Stimulated activated naive CD8-positive, alpha-beta T cell treated with anti-CD3 and anti-CD28 coated beads, Interleukin-15, Interleukin-2, amounts not matched to agents 100 U/mL and 50 U/mL, for 24 hours (primary cell): Measurements from ENCODE around the gene CSNK1G2.

Experiments used
- ATAC-seq: fragments of 150-1000 bp; cut with Tn5 transposase; one replicate; pipeline ENCODE4 v1.10.0; 2021
- DNase-seq: peaks from one replicate; pipeline ENCODE4 v3.0.0; 2021

The CSNK1G2 gene

DNA sequence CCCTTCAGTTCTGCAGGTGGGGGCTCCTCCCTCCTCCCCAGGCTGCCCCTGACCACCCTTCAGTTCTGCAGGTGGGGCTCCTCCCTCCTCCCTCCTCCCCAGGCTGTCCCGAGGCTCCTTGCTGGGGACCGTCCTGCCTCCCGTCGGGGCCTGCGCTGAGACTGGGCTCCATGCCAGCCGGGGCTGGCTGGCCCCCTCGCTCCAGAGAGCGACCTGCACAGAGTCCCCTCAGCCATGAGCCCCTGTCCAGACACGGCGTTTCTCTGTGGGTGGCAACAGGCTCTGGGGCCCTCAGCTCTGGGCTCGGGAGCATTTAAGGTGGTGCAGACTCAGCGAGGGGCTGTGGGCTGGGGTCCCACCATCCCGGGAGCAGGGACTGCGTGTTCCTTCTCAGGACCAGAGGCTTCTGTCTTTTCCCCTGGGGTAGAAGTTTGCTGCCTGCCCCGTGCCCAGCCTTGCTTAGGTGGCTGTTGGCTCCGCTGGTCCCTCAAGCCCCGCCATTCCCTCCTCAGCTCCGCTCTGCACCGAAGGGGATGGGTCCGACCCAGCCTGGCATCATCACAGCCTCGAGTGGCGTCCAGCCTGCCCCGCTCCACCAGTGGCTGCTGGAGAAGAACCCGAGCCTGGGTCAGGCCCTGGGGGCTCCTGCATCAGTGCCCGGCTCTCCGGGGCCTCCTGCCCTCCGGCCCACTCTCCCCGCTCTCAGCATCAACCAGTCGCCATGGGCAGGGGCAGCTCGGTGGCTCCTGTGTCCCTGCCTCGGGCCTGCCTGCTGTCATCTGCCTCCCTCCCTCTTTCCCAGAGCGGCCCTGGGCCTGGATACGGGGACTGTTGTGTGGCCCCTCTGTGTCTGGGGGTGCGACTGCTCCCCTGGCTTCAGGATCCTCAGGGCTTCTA is 27.6 kb downstream of the CSNK1G2 start:
- ATAC-seq (no peak), DNase-seq (no peak)

DNA sequence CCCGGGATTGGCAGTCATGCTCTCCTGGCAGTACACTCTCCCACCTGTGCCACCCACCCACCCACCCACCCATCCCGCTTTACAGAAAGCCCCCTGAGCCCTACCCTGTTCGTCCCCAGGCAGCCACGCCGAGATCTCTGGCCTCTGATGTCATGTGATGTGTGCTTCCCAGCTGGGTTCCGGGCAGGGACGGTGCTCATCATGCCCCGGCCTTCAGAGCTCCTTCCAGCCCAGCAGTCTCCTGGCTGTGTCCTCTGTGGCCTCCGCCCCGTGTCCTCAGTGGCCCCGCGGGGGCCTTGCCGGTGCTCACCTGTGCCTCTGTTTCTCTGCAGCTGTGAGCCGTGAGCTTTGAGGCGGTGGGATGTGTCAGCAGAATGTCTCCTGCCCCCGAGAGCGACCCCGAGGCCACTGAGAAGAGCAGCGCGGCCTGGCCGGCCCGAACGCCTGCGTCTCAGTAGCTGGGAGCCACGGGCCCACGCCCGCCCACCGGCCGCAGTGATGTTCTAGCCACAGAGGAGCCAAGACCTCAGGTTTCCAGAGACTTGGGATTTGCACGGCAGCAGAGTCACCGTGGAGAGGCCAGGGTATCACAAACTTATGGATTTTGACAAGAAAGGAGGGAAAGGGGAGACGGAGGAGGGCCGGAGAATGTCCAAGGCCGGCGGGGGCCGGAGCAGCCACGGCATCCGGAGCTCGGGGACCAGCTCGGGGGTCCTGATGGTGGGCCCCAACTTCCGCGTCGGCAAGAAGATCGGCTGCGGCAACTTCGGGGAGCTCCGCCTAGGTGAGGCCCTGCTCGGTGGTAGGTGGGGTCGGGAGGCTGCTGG is 28.4 kb downstream of the CSNK1G2 start:
- DNase-seq (no peak), ATAC-seq (no peak)

DNA sequence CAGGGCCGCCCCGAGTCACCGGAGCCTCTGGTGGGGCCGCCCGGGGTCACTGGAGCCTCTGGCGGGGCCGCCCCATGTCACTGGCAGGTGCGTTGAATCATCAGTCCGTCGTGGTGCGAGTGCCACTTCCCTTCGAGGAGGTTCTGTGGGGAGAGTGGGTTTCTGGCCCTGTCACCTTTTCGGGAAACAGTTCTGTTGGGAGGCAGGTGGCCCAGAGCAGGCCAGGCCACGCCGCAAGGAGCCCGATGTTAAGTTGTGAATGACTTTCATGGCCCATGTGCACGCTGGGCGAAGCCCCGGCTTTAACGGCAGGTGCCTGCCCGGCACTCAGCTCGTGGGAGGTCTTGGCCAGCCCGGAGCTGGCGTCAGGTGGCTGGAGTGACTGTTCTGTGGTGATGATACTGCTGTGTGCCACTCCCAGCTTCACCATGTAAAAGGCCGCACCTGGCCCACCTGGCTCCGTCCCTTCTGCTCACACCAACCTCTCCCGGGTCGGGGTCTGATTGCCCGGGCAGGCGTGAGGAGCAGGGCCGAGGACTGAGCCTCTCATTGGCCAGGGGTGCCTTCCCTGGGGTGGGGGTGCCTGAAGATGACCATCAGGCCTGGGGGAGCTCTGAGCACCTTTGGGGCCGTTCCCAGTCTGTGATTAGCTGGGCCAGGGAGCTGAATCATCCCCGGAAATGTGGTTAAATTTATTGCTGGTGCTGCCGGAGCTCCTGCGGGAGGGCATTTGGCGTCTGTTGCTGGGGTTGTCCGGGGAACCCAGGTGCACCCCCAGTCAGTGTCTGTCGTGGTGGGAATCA is 29.2 kb downstream of the CSNK1G2 start:
- ATAC-seq (no peak), DNase-seq (no peak)

DNA sequence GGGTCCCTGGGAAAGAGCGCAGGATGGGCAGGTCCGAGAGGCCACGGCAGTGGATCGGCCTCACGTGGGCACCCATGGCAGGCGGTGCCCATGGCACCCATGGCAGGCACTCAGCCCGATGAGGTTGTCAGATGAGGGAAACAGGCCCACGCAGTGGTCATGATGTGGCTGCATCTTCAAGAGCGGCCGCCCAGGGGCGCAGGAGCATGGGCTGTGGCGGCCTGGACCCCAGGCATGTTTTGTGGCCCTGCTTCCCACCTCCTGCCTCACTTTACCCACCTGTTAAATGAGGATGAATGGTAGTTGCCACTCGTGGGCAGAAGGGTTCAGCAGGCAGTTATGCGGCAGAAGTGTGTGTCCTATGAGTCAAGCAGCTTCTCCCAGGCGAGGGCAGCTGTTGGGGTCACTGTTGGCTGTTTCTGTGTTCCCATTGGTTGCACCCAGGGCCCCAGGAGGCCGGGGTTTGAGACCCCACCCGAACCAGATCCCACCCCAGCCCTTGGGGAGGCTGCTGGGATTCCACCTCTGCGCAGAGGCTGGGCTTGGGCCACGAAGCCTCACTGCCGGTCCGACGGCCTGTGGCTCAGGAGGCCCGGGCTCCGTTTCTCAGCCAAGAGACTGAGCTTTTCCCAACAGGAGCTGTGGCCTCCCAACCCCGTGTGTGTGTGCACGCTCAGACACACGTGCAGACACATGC is 30.0 kb downstream of the CSNK1G2 start:
- ATAC-seq, result no peak
- DNase-seq, result no peak

DNA sequence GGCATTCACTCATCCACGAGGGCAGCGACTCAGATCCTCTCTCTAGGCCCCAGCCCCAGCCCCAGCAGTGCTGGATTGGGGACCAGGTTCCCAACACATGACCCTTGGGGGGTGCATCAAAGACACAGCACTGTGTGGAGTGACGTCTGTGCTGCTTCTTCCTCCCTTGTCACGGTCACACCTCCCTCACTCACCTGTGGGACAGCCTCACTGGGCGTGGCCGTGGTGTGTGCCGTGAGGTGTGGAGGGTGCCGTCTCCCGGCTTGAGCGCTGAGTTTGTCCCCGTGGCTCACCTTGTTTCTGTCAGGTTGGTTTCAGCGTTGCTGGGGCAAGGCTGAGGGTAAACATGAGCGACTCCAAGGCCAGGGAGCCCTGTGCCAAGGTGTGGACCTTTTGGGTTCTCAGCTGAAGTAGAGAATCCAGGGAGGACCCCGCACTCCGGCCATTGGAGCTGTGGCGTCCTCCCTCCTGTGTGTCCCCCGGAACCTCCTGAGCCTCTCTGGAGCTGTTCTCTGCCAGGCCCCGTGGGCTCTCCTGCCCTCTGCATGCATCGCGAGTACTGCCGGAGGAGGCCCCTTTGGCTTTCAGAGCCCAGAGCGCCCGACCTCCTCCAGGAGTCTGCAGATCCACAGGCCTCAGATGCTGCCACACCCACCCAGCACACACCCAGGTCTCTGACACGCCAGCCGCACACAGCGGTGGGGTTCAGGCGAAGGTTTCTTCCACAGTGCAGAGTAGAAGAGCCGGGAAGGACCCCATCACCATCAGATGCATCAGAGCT is 33.6 kb downstream of the CSNK1G2 start:
- no peak for ATAC-seq

DNA sequence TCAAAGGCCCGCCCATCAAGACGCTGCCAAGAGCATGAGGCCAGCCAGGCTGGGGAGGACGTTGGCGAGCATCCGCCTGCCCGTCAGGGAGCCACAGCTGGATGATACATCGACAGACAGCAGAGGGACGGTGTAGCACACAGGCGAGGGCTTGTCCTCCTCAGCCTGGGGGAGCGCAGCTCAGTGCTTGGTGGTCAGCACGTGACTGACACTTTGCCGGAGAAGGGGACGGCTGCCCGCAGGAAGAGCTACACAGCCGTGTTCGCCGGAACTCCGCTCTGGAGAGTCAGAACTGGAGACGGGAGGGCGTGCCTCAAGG is 34.1 kb downstream of the CSNK1G2 start:
- no peak for ATAC-seq
- DNase-seq, result no peak

More for the DNA sequence above, 33.6 kb downstream of the CSNK1G2 start:
- DNase-seq, result no peak

DNA sequence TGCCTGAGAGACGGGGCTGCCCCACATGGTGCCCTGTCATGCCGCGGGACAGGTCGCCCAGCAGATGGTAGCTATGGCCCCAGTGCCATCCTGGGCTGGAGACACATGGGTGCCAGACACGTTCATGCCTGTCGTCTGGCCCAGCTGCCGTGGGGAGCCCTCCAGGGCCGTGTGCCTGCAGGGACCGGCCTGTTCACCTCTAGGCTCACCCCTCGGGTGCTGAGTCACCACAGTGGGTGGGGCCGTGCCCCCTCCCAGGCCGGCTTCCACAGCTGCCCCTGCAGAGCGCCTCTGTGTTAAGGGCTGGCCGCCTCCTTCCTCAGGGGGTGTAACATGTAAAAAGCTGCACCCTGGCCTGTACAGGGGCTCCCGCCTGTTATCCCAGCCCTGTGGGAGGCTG is 36.1 kb downstream of the CSNK1G2 start:
- DNase-seq (no peak), ATAC-seq (no peak)

DNA sequence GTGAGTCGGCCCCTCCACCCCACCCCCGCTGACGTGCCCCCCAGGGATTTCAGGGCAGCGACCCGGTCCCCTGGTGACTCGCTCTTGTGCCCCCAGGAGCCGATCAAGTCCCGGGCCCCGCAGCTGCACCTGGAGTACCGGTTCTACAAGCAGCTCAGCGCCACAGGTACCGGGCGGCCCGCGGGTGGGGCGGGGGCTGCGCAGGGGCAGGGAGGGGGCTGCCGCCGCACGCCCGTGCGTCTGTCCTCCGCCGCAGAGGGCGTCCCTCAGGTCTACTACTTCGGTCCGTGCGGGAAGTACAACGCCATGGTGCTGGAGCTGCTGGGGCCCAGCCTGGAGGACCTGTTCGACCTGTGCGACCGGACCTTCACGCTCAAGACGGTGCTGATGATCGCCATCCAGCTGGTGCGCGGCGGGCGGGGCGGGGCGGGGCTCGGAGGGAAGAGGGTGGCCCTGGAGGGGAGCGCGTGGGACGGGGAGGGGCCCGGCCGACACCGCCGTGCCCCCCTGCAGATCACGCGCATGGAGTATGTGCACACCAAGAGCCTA is 37.4 kb downstream of the CSNK1G2 start:
- ATAC-seq (no peak), DNase-seq (no peak)

DNA sequence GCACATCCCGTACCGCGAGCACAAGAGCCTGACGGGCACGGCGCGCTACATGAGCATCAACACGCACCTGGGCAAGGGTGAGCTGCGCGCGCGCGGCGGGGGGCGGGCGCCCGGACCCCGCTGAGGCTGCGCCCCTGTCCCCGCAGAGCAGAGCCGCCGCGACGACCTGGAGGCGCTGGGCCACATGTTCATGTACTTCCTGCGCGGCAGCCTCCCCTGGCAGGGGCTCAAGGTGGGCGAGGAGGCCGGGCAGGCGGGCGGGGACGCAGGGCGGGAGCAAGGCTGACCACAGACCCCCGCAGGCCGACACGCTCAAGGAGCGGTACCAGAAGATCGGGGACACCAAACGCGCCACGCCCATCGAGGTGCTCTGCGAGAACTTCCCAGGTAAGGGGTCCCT is 38.0 kb downstream of the CSNK1G2 start:
- ATAC-seq, result no peak
- no peak for DNase-seq

DNA sequence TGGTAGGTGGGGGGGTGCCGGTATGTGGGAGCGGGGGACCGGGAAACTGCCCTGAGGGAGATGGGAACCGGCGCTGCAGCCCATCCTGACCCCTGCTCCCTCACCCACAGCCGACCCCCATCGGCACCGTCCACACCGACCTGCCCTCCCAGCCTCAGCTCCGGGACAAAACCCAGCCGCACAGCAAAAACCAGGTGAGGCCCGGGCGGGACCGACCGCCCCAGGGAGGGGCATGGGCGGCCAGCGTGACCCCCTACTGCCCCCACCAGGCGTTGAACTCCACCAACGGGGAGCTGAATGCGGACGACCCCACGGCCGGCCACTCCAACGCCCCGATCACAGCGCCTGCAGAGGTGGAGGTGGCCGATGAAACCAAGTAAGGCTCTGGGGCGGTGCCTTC is 38.7 kb downstream of the CSNK1G2 start:
- no peak for DNase-seq
- no peak for ATAC-seq

DNA sequence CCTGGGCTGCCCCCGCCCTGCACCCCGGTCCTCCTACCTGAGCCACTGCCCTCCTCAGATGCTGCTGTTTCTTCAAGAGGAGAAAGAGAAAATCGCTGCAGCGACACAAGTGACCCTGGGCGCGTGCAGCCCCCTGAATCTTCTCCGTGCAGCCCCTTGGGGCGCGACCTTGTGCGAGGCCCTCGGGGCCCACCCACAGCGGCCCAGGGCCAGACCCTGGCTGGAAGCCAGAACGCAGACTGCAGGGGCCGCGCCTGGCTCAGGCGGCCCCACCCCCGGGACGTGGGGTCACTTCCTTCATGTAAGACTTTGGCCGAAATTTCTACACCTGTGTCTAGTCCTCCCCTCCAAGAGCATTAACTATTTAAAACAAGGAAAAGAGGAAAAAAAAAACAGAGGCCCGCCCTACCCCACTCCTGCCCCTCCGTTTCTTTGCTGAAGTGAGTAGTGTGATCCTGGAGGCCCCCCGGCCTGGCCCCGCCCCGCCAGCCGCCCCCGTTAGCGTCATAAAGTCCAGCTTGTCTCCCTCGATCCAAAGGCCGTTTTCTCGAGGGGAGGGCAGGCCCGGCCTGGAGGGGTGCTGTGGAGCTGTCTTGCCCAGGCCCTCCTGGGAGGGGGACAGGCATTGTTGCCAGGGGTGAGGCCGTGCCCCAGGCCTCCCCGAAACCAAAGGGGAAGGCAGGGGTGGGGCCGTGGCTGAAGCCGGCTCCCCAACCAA is 39.3 kb downstream of the CSNK1G2 start:
- DNase-seq (no peak), ATAC-seq (no peak)

DNA sequence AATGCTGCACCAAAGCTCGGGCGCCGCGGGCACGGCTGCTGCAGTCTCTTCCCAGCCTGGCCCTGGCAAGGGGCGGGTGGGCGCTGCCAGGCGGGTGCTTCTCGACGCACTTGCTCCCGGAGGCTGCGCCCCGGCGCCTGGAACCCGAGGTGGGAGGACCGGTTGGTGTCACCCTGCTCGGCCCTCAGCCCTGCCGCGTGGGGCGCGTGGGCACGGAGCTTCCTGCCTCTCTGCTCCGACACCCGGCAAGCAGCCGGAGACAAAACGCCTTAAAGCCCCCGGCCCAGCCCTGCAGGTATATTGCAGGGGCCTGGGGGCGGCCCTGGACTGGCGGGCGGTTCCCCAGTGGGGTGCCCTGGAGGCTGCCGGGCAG is 39.8 kb downstream of the CSNK1G2 start:
- no peak for ATAC-seq

DNA sequence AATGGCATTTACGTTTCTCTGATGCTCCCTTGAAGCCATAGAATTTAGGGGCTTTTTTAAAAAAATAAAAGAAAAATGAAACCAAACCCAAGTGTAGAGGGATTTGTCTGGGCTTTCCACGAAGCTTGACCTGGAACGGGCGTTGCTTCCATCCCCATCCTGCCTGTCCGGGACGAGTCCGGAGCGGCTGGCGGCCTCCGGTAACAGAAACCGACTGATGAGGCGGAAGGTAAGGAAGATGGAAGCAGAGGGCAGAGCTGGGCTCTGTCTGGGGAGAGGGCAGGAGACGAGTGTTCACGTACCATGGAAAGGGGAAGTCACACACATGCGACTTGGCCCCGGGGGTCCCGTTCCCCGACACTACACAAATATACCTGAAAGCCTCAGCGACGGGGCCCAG is 40.3 kb downstream of the CSNK1G2 start:
- DNase-seq (no peak), ATAC-seq (no peak)

More for the DNA sequence above, 39.8 kb downstream of the CSNK1G2 start:
- no peak for DNase-seq

DNA sequence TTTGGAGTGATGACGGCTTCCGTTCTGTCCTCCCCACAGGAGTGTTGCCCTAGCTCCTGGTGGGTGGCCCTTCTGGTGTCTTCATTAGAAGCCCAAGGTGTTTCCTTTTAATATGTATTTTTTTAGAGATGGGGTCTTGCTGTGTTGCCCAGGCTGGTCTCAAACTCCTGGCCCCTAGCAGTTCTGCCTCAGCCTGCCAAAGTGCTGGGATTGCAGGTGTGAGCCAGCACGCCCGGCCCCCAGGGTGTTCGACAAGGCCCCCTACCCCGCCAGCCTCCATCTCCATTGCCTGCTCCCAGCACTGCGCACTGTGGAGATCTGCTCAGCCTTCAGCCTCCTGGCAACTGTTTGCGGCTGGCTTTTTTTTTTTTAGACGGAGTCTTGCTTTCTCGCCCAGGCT is 43.4 kb downstream of the CSNK1G2 start:
- ATAC-seq (no peak), DNase-seq (no peak)

DNA sequence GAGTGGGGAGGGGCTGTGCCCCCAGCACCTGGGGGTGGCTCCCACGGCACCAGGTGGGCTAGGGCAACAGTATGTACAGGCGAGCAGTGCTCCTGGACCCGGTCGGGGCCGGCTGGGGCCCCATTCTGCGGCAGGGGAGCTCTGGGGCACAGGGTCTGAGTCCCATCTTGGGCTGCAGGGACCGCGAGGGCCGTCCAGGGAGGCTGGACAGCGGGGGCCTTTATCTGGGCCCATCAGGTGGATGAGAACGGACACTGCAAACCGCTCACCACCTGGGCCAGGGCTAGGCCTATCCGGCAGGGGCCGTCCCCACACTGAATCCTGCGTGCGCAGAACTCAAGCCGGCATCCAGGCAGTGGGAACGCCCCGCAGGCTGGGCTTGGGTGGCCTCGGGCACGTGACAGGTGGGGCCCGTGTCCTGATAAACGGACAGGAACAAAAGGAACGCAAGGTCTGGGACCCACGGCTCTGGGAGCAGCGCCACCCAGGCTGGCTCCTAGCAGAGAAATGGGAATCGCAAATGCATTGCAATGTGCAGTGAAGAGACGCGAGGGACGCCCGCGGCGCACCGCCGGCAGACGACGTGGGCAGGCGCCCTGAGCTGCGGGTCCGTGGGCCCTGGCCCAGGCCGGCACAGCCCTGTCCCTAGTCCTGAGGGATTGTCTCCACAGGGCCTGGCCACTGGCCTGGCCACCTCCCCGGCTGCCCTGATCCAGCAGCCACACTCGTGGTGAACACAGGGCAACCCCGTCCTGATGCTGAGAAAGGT is 44.8 kb downstream of the CSNK1G2 start:
- DNase-seq, result no peak
- no peak for ATAC-seq

DNA sequence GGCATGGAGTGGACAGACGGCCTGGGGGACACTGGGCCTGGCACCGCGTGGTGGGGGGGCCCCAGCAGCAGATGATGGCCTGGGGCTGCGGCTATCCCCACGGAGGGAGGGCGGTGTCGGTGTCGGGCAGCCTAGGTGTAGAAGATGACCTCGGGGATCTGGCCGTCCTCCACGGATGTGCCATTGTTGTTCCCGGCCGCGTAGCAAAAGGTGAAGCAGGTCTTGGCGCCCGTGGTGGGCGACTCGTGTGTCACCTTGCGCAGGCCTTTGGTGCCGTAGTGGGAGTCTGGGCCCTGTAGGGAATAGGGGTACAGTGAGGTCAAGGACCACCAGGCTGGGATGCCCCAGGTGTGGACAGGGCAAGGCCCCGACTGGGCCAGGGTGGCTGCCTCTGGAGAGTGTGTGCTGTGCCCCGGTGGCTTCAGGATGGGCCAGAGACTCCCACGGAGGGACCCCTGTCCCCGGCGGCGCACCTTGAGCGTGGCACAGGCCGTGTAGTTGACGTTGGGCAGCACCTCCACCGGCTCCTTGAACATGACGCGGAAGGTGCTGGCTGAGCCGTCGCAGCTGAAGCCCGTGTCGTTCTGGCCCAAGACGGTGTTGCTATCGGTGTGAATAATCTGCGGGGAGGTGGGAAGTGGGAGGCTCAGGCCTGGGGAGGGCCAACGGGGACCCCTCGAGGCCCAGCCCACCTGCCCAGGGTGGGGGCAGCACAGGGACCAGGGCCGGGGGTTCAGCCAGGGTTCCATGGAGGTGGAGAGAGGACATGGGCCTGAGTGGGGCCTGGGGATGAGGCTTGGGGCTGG is 45.6 kb downstream of the CSNK1G2 start:
- no peak for DNase-seq
- no peak for ATAC-seq

DNA sequence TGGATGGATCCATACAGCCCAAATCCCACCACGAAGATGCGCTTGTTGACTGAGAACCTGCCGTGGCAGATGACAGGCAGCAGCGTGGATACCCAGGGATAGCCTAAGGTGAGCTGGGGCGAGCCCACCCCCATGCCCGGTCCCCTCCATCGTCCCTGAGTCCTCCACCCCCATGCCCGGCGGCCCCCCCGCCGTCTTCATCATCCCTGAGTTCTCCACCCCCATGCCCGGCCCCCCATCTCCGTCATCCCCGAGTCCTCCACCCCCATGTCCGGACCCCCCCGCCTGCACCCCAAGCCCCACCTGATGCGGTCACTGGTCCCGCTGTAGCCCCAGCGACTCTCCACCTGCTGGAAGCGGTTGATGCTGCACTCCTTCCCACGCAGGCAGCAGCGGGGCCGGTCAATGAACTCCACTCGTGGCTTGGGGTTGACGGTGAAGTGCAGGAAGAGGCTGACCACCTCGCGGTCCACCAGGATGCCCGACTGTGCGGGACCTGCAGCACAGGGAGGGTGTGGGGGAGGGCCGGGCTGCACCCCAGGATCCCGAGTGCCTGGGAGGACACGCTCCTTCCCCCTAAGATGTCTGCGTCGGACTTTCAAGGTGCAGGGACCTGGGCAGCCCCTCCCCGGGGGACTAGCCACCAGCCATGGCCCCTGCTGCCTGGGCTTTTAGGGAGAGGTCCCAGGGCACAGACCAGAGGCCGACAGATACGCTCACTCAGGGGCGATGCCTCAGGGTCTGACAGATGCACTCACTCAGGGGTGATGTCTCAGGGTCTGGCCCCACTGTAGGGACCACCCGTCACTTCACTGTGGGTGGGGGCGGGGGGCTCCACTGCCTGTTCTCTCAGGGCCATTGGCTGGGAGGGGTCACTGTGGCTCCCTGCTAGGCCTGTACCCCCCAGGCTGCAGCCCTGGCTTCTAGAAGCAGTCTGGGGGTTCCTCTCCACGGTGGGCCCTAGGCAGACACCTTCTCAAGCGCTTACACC is 46.5 kb downstream of the CSNK1G2 start:
- ATAC-seq (no peak), DNase-seq (no peak)
